Panc1 (cell line): ENCODE data around the gene CPN1. TPM values are rescaled to one million over a fixed set of nuclear protein-coding genes. Genes with fewer than 3 reads are reported as not detected.

Experiments
- ATAC-seq: fragments of 200-7000 bp; cut with Tn5 transposase; 2 replicates; pipeline ENCODE4 v1.9.1; 2020; ENCODE audit warnings: mild to moderate bottlenecking, moderate library complexity
- BruUV-seq: library from RNA; stranded (reverse); fragments of 400-500 nt; replicated peaks from 2 replicates; lab custom pipeline; 2021; lab: Mats Ljungman, UMichigan
- CTCF ChIA-PET: fragments of 300-600 bp; sonication (Branson Sonifier 250); formaldehyde crosslinking; loops from one replicate; lab custom pipeline; 2022; ENCODE audit warnings: antibody characterized with exemption; lab: Charles Lee
- POLR2A ChIA-PET: fragments of 300-600 bp; sonication (Branson Sonifier 250); formaldehyde crosslinking; loops from one replicate; lab custom pipeline; 2022; ENCODE audit warnings: antibody characterized with exemption; lab: Charles Lee
- DNase-seq: peaks from one replicate; pipeline ENCODE4 v3.0.0-alpha.2; 2010; ENCODE audit warnings: low read depth, low spot score
- H3K27ac ChIP-seq: 2 replicates; pipeline ENCODE4 v1.5.1; 2011; ENCODE audit warnings: mild to moderate bottlenecking, low read length, inconsistent platforms
- H3K27me3 ChIP-seq: fragments of 200-500 bp; sonication (Bioruptor generic); 2 replicates; pipeline ENCODE4 v1.6.0; 2014; ENCODE audit warnings: low read length, inconsistent platforms; ENCODE audit not compliant: control insufficient read depth, insufficient read depth
- H3K36me3 ChIP-seq: fragments of 200-500 bp; sonication (Bioruptor generic); 2 replicates; pipeline ENCODE4 v1.5.1; 2014; ENCODE audit warnings: inconsistent platforms, mild to moderate bottlenecking, low read length, moderate library complexity; ENCODE audit not compliant: control insufficient read depth, insufficient read depth
- H3K4me1 ChIP-seq: 2 replicates; pipeline ENCODE4 v1.5.1; 2011; ENCODE audit warnings: inconsistent platforms, mild to moderate bottlenecking, low read length, moderate library complexity; ENCODE audit not compliant: control insufficient read depth, insufficient read depth
- H3K4me3 ChIP-seq, 2 experiments: 2 replicates each; pipeline ENCODE4 v1.5.1; 2011 to 2012; ENCODE audit warnings: low read depth in 2 of 2, low read length in 2 of 2, mild to moderate bottlenecking in 2 of 2, inconsistent platforms in 1 of 2, moderate library complexity in 1 of 2
- H3K9me3 ChIP-seq: fragments of 200-500 bp; sonication (Bioruptor generic); 2 replicates; pipeline ENCODE4 v1.5.1; 2014; ENCODE audit warnings: low read depth, mild to moderate bottlenecking, inconsistent platforms, low read length, moderate library complexity; ENCODE audit not compliant: control insufficient read depth, insufficient read depth
- CTCF ChIP-seq: fragments of 450-650 bp; IDR thresholded peaks from 2 replicates; pipeline ENCODE4 v1.5.1; 2017; ENCODE audit warnings: mild to moderate bottlenecking
- POLR2AphosphoS5 ChIP-seq: IDR thresholded peaks from 2 replicates; pipeline ENCODE4 v1.6.1; 2012; ENCODE audit warnings: mild to moderate bottlenecking, low read depth, low read length, moderate library complexity
- REST ChIP-seq, 2 experiments: IDR thresholded peaks; 2 replicates each; pipeline ENCODE4 v1.6.1; 2011 to 2012; ENCODE audit warnings: low read depth in 2 of 2, control low read depth in 1 of 2, low read length in 1 of 2, mild to moderate bottlenecking in 1 of 2, moderate library complexity in 1 of 2; ENCODE audit not compliant: insufficient read depth in 1 of 2
- SIN3A ChIP-seq: IDR thresholded peaks from 2 replicates; pipeline ENCODE4 v1.6.1; 2012; ENCODE audit warnings: low read depth, mild to moderate bottlenecking, low read length, moderate library complexity, borderline replicate concordance; ENCODE audit not compliant: insufficient read depth
- TCF7L2 ChIP-seq: IDR thresholded peaks from 2 replicates; pipeline ENCODE4 v1.6.1; 2011; ENCODE audit warnings: mild to moderate bottlenecking, low read depth, low read length, inconsistent platforms
- in situ Hi-C: cut with HindIII; loops from 2 replicates; pipeline ENCODE4 v1.10.0; 2016; ENCODE audit warnings: low sequenced_read_pairs, low pct_unique_long_range_greater_than_20kb
- intact Hi-C: fragments of 100-400 bp; cut with micrococcal nuclease; formaldehyde crosslinking; loops from one replicate; pipeline ENCODE4 v1.10.0; 2022; ENCODE audit not compliant: unreplicated experiment
- total RNA-seq: library from RNA; stranded (reverse); gene quantifications from one replicate; pipeline ENCODE4 v1.2.1, GENCODE V29; 2021; ENCODE audit not compliant: unreplicated experiment

The CPN1 gene
- total RNA-seq, 1 experiment from 2014 or later, result not detected

- no peak for DNase-seq
- Histone ChIP-seq H3K4me1 (no peaks in the 10 kb centered on the region), H3K27me3 (no peaks in the 10 kb centered on the region), H3K36me3 (no peaks in the 10 kb centered on the region), H3K27ac (no peak overlapping the region), H3K4me3 (no peak overlapping the region), H3K9me3 (no peaks in the 10 kb centered on the region)
- in situ Hi-C loops (no loop called here), intact Hi-C loops (no loop called here)
- no peak for TF ChIP-seq REST (IDR thresholded peaks at IDR 0.05; ENCODE audit: insufficient read depth in 1 of 2, low read depth in 2 of 2, low read length in 1 of 2)
- TF ChIP-seq SIN3A, result no peak
- no peak for TF ChIP-seq CTCF
- TF ChIP-seq TCF7L2, result no peak
- TF ChIP-seq POLR2AphosphoS5, result no peak
- no peak for ATAC-seq
- no TSS peak for BruUV-seq
- ChIA-PET POLR2A (no interaction called here), CTCF (no interaction called here)
Observed at GRCh38 chr10:100057948-100058347, 23.7 kb downstream of the CPN1 start.

GRCh38 chr10:100053686-100054460, 27.8 kb downstream of the CPN1 start:
- CTCF ChIA-PET, result interaction anchor here (0.8 to 1.5 kb wide), 2 partner anchors 25 to 208 kb away, joined by 3 to 9 read pairs; no protein-coding TSS in a partner anchor
- no TSS peak for BruUV-seq
- POLR2A ChIA-PET, result interaction anchor here (0.7 kb wide), 1 partner anchor 69 kb away, joined by 8 read pairs; no protein-coding TSS in a partner anchor

More at GRCh38 chr10:100053686-100054460, 27.8 kb downstream of the CPN1 start:
- intact Hi-C loops (no loop called here), in situ Hi-C loops (no loop called here)
- Histone ChIP-seq H3K4me1 (no peaks in the 10 kb centered on the region), H3K9me3 (no peaks in the 10 kb centered on the region), H3K36me3 (no peaks in the 10 kb centered on the region), H3K27ac (no peak overlapping the region), H3K4me3 (no peak overlapping the region), H3K27me3 (no peaks in the 10 kb centered on the region)
- no peak for DNase-seq
- TF ChIP-seq TCF7L2, result no peak
- TF ChIP-seq POLR2AphosphoS5, result no peak
- TF ChIP-seq CTCF, result no peak
- no peak for TF ChIP-seq REST (IDR thresholded peaks at IDR 0.05; ENCODE audit: insufficient read depth in 1 of 2, low read depth in 2 of 2, low read length in 1 of 2)
- ATAC-seq, result no peak
